Skin epidermis (tissue), 12 donors: ENCODE results near the gene PNPLA5.
A peak's percentile ranks its signal among the peaks of the same experiment; 100 is the strongest.
"Not testable (repeated sequence)": the region's sequence is repeated elsewhere in the genome, so short reads cannot be mapped to it uniquely, and the experiment has no call there.

Experiments used
- H3K27ac ChIP-seq, 21 experiments: fragments of 200-600 bp; sonication (generic) in 11 of 21; one replicate each; pipeline ENCODE4 v1.5.0; 2020; ENCODE audit warnings: mild to moderate bottlenecking in 3 of 21, inconsistent platforms in 2 of 21, moderate library complexity in 2 of 21
- H3K4me3 ChIP-seq, 7 experiments: fragments of 200-600 bp; sonication (generic) in 2 of 7; one replicate each; pipeline ENCODE4 v1.5.0; 2020; ENCODE audit warnings: inconsistent platforms in 2 of 7, mild to moderate bottlenecking in 2 of 7, moderate library complexity in 1 of 7

The PNPLA5 gene

GRCh38 chr22:43883719-43884415 lies 7.9 kb downstream of the PNPLA5 start:
- no peak overlapping the region for H3K4me3 ChIP-seq
- H3K27ac ChIP-seq: no peak overlapping the region

- no peak overlapping the region for H3K4me3 ChIP-seq
- no peak overlapping the region for H3K27ac ChIP-seq
Measured at GRCh38 chr22:43883012-43883661, 8.7 kb downstream of the PNPLA5 start.

- Histone ChIP-seq H3K4me3 (no peak overlapping the region), H3K27ac (no peak overlapping the region)
Measured at GRCh38 chr22:43882122-43882767, 9.6 kb downstream of the PNPLA5 start.

GRCh38 chr22:43881091-43882061 lies 10.4 kb downstream of the PNPLA5 start:
- H3K4me3 ChIP-seq: no peak overlapping the region
- H3K27ac ChIP-seq: no peak overlapping the region

GRCh38 chr22:43880541-43880991 lies 11.2 kb downstream of the PNPLA5 start:
- H3K27ac ChIP-seq: no peak overlapping the region
- no peak overlapping the region for H3K4me3 ChIP-seq

- H3K4me3 ChIP-seq: no peak overlapping the region
- no peak overlapping the region for H3K27ac ChIP-seq
Measured at GRCh38 chr22:43879901-43880540, 11.8 kb downstream of the PNPLA5 start.

GRCh38 chr22:43878831-43879550 lies 12.8 kb downstream of the PNPLA5 start:
- H3K4me3 ChIP-seq: no peak overlapping the region

GRCh38 chr22:43878079-43878795 lies 13.6 kb downstream of the PNPLA5 start:
- Histone ChIP-seq H3K4me3 (no peak overlapping the region), H3K27ac (no peak overlapping the region)

More at GRCh38 chr22:43878831-43879550, 12.8 kb downstream of the PNPLA5 start:
- H3K27ac ChIP-seq: no peak overlapping the region

GRCh38 chr22:43876866-43877509 lies 14.8 kb downstream of the PNPLA5 start:
- Histone ChIP-seq H3K27ac (no peak overlapping the region), H3K4me3 (no peak overlapping the region)

GRCh38 chr22:43869799-43870198 lies 22.0 kb downstream of the PNPLA5 start:
- no peak overlapping the region for H3K27ac ChIP-seq

GRCh38 chr22:43869001-43869400 lies 22.8 kb downstream of the PNPLA5 start:
- not testable (repeated sequence) for H3K4me3 ChIP-seq, H3K27ac ChIP-seq

More at GRCh38 chr22:43869799-43870198, 22.0 kb downstream of the PNPLA5 start:
- H3K4me3 ChIP-seq: no peak overlapping the region

GRCh38 chr22:43867839-43868635 lies 23.8 kb downstream of the PNPLA5 start:
- no peak overlapping the region for H3K4me3 ChIP-seq
- H3K27ac ChIP-seq: no peak overlapping the region

GRCh38 chr22:43862882-43863202 lies 29.0 kb downstream of the PNPLA5 start:
- no peak overlapping the region for H3K4me3 ChIP-seq
- no peak overlapping the region for H3K27ac ChIP-seq

- peak within 1 kb of the TSS in 5 of 7 experiments; percentile 3 to 36 (median 17) for H3K4me3 ChIP-seq
- no peak within 1 kb of the TSS for H3K27ac ChIP-seq
Measured at GRCh38 chr22:43862074-43862881, 29.5 kb downstream of the PNPLA5 start, which contains the start of gene SULT4A1. TSS of gene SULT4A1 (minus strand) at chr22:43862513. CDS start at chr22:43862382, 131 bp downstream.

- Histone ChIP-seq H3K27ac (no peak overlapping the region), H3K4me3 (peak overlapping the region in 4 of 7 experiments; percentile 3 to 36 (median 26))
Measured at GRCh38 chr22:43861529-43861928, 30.3 kb downstream of the PNPLA5 start.

- Histone ChIP-seq H3K27ac (no peak overlapping the region), H3K4me3 (no peak overlapping the region)
Measured at GRCh38 chr22:43860831-43861230, 31.0 kb downstream of the PNPLA5 start.
